Measurements from ENCODE around the gene HOXA11. TPM values are rescaled to one million over a fixed set of nuclear protein-coding genes. Genes with fewer than 3 reads are reported as not detected.

The HOXA11 gene
- total RNA-seq, 4 donors from 2014 or later, result 4.5 to 21.3 (median 7.7) TPM

GRCh38 chr7:27183682-27184336 lies 1.2 kb downstream of the HOXA11 start:
- intact Hi-C loops (cut with DNase I; ENCODE audit: low total_unique reads), result no loop called here
- WGBS, 2 donors (ENCODE audit: low coverage in 1 of 2), result 1 to 4% methylated on average over 4 to 30 of the region's 30 CpGs
- no peaks in the 10 kb centered on the region for H3K36me3 ChIP-seq

GRCh38 chr7:27182861-27183681 lies 2.0 kb downstream of the HOXA11 start:
- intact Hi-C loops (cut with DNase I; ENCODE audit: low total_unique reads) (no loop called here), in situ Hi-C loops (cut with MboI; ENCODE audit: low pct_ligation_motif_present in 1 of 4, low pct_unique_long_range_greater_than_20kb in 1 of 4, low sequenced_read_pairs in 3 of 4) (loop anchor here in 3 of 4 donors (10.0 to 25.0 kb wide), 2 partner anchors 1321 to 1328 kb away; no protein-coding TSS in a partner anchor)
- TF ChIP-seq POLR2A (IDR thresholded peaks at IDR 0.05) (no peak), EP300 (IDR thresholded peaks at IDR 0.05; ENCODE audit: low read depth) (no peak), POLR2AphosphoS5 (IDR thresholded peaks at IDR 0.05) (no peak), CTCF (IDR thresholded peaks at IDR 0.05) (no peak)
- peak overlapping the region; percentile 56 to 79 (median 70) for H3K4me3 ChIP-seq
- H3K27ac ChIP-seq, result peak overlapping the region; percentile 95 to 99 (median 98)
- peaks cover 21 to 53% (median 42%) of the 10 kb centered on the region in 4 donors for H3K4me1 ChIP-seq
- no peaks in the 10 kb centered on the region for H3K9me3 ChIP-seq
- no peaks in the 10 kb centered on the region for H3K36me3 ChIP-seq
- DNase-seq, result peak; percentile 20
- WGBS, 2 donors (ENCODE audit: low coverage in 1 of 2), result 7 to 50% methylated on average over 1 to 36 of the region's 39 CpGs
- peaks cover 49% of the 10 kb centered on the region for H3K27me3 ChIP-seq

More at GRCh38 chr7:27183682-27184336, 1.2 kb downstream of the HOXA11 start:
- peak; percentile 24 for DNase-seq
- peaks cover 21 to 60% (median 48%) of the 10 kb centered on the region in 4 donors for H3K4me1 ChIP-seq
- H3K27me3 ChIP-seq, result peaks cover 56% of the 10 kb centered on the region
- no peak for TF ChIP-seq POLR2AphosphoS5 (IDR thresholded peaks at IDR 0.05)
- no peak for TF ChIP-seq CTCF (IDR thresholded peaks at IDR 0.05)
- no peak for TF ChIP-seq EP300 (IDR thresholded peaks at IDR 0.05; ENCODE audit: low read depth)
- TF ChIP-seq POLR2A (IDR thresholded peaks at IDR 0.05), result no peak
- no peaks in the 10 kb centered on the region for H3K9me3 ChIP-seq
- peak overlapping the region; percentile 95 to 99 (median 98) for H3K27ac ChIP-seq
- H3K4me3 ChIP-seq, result peak overlapping the region; percentile 56 to 79 (median 70)
- in situ Hi-C loops (cut with MboI; ENCODE audit: low pct_ligation_motif_present in 1 of 4, low pct_unique_long_range_greater_than_20kb in 1 of 4, low sequenced_read_pairs in 3 of 4), result loop anchor here in 3 of 4 donors (10.0 to 25.0 kb wide), 2 partner anchors 1322 to 1329 kb away; no protein-coding TSS in a partner anchor

- no peak for TF ChIP-seq EP300 (IDR thresholded peaks at IDR 0.05; ENCODE audit: low read depth)
- TF ChIP-seq CTCF (IDR thresholded peaks at IDR 0.05), result no peak
- no peak for TF ChIP-seq POLR2A (IDR thresholded peaks at IDR 0.05)
- no peak for TF ChIP-seq POLR2AphosphoS5 (IDR thresholded peaks at IDR 0.05)
Measured at GRCh38 chr7:27182285-27182841, 2.7 kb downstream of the HOXA11 start.

More at GRCh38 chr7:27182285-27182841, 2.7 kb downstream of the HOXA11 start:
- Histone ChIP-seq H3K9me3 (no peaks in the 10 kb centered on the region), H3K36me3 (no peaks in the 10 kb centered on the region), H3K4me1 (peaks cover 21 to 47% (median 41%) of the 10 kb centered on the region in 4 donors), H3K27me3 (peaks cover 42% of the 10 kb centered on the region), H3K4me3 (peak overlapping the region in 3 of 4 donors; percentile 56 to 79 (median 68)), H3K27ac (peak overlapping the region; percentile 95 to 99 (median 98))
- DNase-seq, result peak; percentile 14
- intact Hi-C loops (cut with DNase I; ENCODE audit: low total_unique reads) (no loop called here), in situ Hi-C loops (cut with MboI; ENCODE audit: low pct_ligation_motif_present in 1 of 4, low pct_unique_long_range_greater_than_20kb in 1 of 4, low sequenced_read_pairs in 3 of 4) (loop anchor here in 3 of 4 donors (10.0 to 25.0 kb wide), 2 partner anchors 1320 to 1328 kb away; no protein-coding TSS in a partner anchor)
- WGBS, 2 donors (ENCODE audit: low coverage in 1 of 2), result 20 to 24% methylated on average over 2 to 4 of the region's 4 CpGs
